RWPE2 (cell line): ENCODE measurements around the gene ASNSD1.
A peak's percentile ranks its signal among the peaks of the same experiment; 100 is the strongest.
"Not testable (repeated sequence)": the region's sequence is repeated elsewhere in the genome, so short reads cannot be mapped to it uniquely, and the experiment has no call there.

Source experiments
- ATAC-seq: fragments of 200-7000 bp; cut with Tn5 transposase; 3 replicates; pipeline ENCODE4 v1.9.1; 2021; ENCODE audit warnings: low read depth
- DNase-seq: peaks from one replicate; pipeline ENCODE4 v3.0.0-alpha.2; 2020; ENCODE audit warnings: low spot score
- H3K27ac ChIP-seq: fragments of 450-650 bp; 2 replicates; pipeline ENCODE4 v1.5.1; 2017; ENCODE audit warnings: mild to moderate bottlenecking; ENCODE audit not compliant: poor library complexity, severe bottlenecking
- H3K27me3 ChIP-seq: fragments of 250-450 bp; sonication (Bioruptor Pico); 2 replicates; pipeline ENCODE4 v1.5.1; 2021; ENCODE audit warnings: mild to moderate bottlenecking, moderate library complexity; ENCODE audit not compliant: insufficient read depth, poor library complexity, severe bottlenecking
- H3K36me3 ChIP-seq: fragments of 250-450 bp; sonication (Bioruptor Pico); 2 replicates; pipeline ENCODE4 v1.5.1; 2020; ENCODE audit warnings: low read depth, mild to moderate bottlenecking, moderate library complexity
- H3K4me1 ChIP-seq: fragments of 250-450 bp; sonication (Bioruptor Pico); 2 replicates; pipeline ENCODE4 v1.5.1; 2021; ENCODE audit warnings: mild to moderate bottlenecking, moderate library complexity; ENCODE audit not compliant: insufficient read depth, poor library complexity, severe bottlenecking
- H3K4me3 ChIP-seq: fragments of 250-450 bp; sonication (Bioruptor Pico); 2 replicates; pipeline ENCODE4 v1.5.1; 2021; ENCODE audit warnings: mild to moderate bottlenecking, moderate library complexity; ENCODE audit not compliant: severe bottlenecking
- H3K9me3 ChIP-seq: fragments of 250-450 bp; sonication (Bioruptor Pico); 2 replicates; pipeline ENCODE4 v1.5.1; 2021; ENCODE audit warnings: mild to moderate bottlenecking, moderate library complexity; ENCODE audit not compliant: severe bottlenecking
- CTCF ChIP-seq: fragments of 450-650 bp; IDR thresholded peaks from one replicate; pipeline ENCODE4 v1.5.1; 2017; ENCODE audit warnings: mild to moderate bottlenecking, moderate library complexity; ENCODE audit not compliant: poor library complexity, severe bottlenecking

The ASNSD1 gene

GRCh38 chr2:189683348-189683747 lies 22.1 kb downstream of the ASNSD1 start:
- peaks cover 5% of the 10 kb centered on the region for H3K4me1 ChIP-seq
- ATAC-seq (peak; percentile 50; the same call in 2 of the 3 replicates), DNase-seq (no peak)
- no peak overlapping the region for H3K27ac ChIP-seq
- no peaks in the 10 kb centered on the region for H3K36me3 ChIP-seq
- H3K4me3 ChIP-seq, result no peak overlapping the region
- no peak for TF ChIP-seq CTCF
- no peaks in the 10 kb centered on the region for H3K9me3 ChIP-seq
- no peaks in the 10 kb centered on the region for H3K27me3 ChIP-seq

- TF ChIP-seq CTCF, result no peak
- Histone ChIP-seq H3K4me1 (peaks cover 5% of the 10 kb centered on the region), H3K27me3 (no peaks in the 10 kb centered on the region), H3K9me3 (no peaks in the 10 kb centered on the region), H3K27ac (no peak overlapping the region), H3K36me3 (no peaks in the 10 kb centered on the region), H3K4me3 (no peak overlapping the region)
- ATAC-seq (no peak), DNase-seq (no peak)
Observed at GRCh38 chr2:189684811-189685210, 23.6 kb downstream of the ASNSD1 start.

- no peaks in the 10 kb centered on the region for H3K9me3 ChIP-seq
- H3K27me3 ChIP-seq, result no peaks in the 10 kb centered on the region
- ATAC-seq (peak; percentile 79), DNase-seq (no peak)
- peaks cover 5% of the 10 kb centered on the region for H3K4me1 ChIP-seq
- no peak for TF ChIP-seq CTCF
- H3K36me3 ChIP-seq, result no peaks in the 10 kb centered on the region
- H3K4me3 ChIP-seq, result no peak overlapping the region
- H3K27ac ChIP-seq, result no peak overlapping the region
Observed at GRCh38 chr2:189685540-189686229, 24.4 kb downstream of the ASNSD1 start.

- H3K9me3 ChIP-seq, H3K4me1 ChIP-seq, H3K27ac ChIP-seq, H3K4me3 ChIP-seq, H3K36me3 ChIP-seq, ATAC-seq, H3K27me3 ChIP-seq, DNase-seq: not testable (repeated sequence)
Observed at GRCh38 chr2:189687796-189688195, 26.5 kb downstream of the ASNSD1 start.

- no peak for TF ChIP-seq CTCF
Observed at GRCh38 chr2:189696223-189696622, 35.0 kb downstream of the ASNSD1 start.

More at GRCh38 chr2:189696223-189696622, 35.0 kb downstream of the ASNSD1 start:
- Histone ChIP-seq H3K27me3 (no peaks in the 10 kb centered on the region), H3K4me1 (no peaks in the 10 kb centered on the region), H3K4me3 (no peak overlapping the region), H3K9me3 (no peaks in the 10 kb centered on the region), H3K27ac (no peak overlapping the region), H3K36me3 (0 out of 2 replicates have a peak, but pooled peaks cover 3% of the 10 kb centered on the region)
- ATAC-seq, result no peak
- no peak for DNase-seq
